Heart right ventricle (tissue), 16 donors: Measurements from ENCODE around the gene OGDH. TPM values are rescaled to one million over a fixed set of nuclear protein-coding genes. Genes with fewer than 3 reads are reported as not detected.

Source experiments
- ATAC-seq, 8 donors: fragments of 200-7000 bp; cut with Tn5 transposase; one replicate each; pipeline ENCODE4 v1.9.1; 2020; ENCODE audit warnings: mild to moderate bottlenecking in 8 of 8, moderate library complexity in 8 of 8, moderate number of reproducible peaks in 1 of 8
- DNase-seq, 2 donors: peaks; one replicate each; pipeline ENCODE4 v3.0.0-alpha.2; 2020
- H3K27ac ChIP-seq, 10 donors: fragments of 200-600 bp; sonication (generic) in 2 of 10; one replicate each; pipeline versions ENCODE4 v1.5.0 to v1.8.0; 2020 to 2022; ENCODE audit warnings: mild to moderate bottlenecking in 3 of 10
- H3K27me3 ChIP-seq, 7 donors: fragments of 200-600 bp; one replicate each; pipeline ENCODE4 v1.8.0; 2021 to 2022; ENCODE audit warnings: mild to moderate bottlenecking in 2 of 7
- H3K36me3 ChIP-seq, 9 donors: fragments of 200-600 bp; sonication (generic) in 1 of 9; one replicate each; pipeline versions ENCODE4 v1.5.0 to v1.8.0; 2020 to 2022; ENCODE audit warnings: mild to moderate bottlenecking in 2 of 9
- H3K4me1 ChIP-seq, 9 donors: fragments of 200-600 bp; sonication (generic) in 1 of 9; one replicate each; pipeline versions ENCODE4 v1.5.0 to v1.8.0; 2020 to 2022; ENCODE audit warnings: mild to moderate bottlenecking in 4 of 9
- H3K4me3 ChIP-seq, 10 donors: fragments of 200-600 bp; sonication (generic) in 2 of 10; one replicate each; pipeline versions ENCODE4 v1.5.0 to v1.8.0; 2020 to 2022; ENCODE audit warnings: mild to moderate bottlenecking in 7 of 10, moderate library complexity in 2 of 10
- H3K9me3 ChIP-seq, 11 donors: fragments of 200-600 bp in 10 of 11; sonication (generic) in 2 of 11; one replicate each; pipeline versions ENCODE4 v1.5.0 to v1.8.0; 2013 to 2022; ENCODE audit warnings: mild to moderate bottlenecking in 2 of 11, control low read depth in 1 of 11, moderate library complexity in 1 of 11
- CTCF ChIP-seq, 9 donors: fragments of 200-600 bp; sonication (generic) in 2 of 9; IDR thresholded peaks; one replicate each; pipeline versions ENCODE4 v1.5.0 to v1.8.0; 2021 to 2022; ENCODE audit warnings: antibody characterized with exemption in 9 of 9, mild to moderate bottlenecking in 5 of 9, moderate library complexity in 1 of 9
- WGBS, 2 donors: extraction: QIAGEN DNeasy Blood & Tissue Kit; methylation state at CpG; one replicate each; pipeline ENCODE4 v1.1.7; 2013; ENCODE audit warnings: inconsistent platforms in 1 of 2; 5-methylcytosine and 5-hydroxymethylcytosine counted together
- intact Hi-C, 10 donors: fragments of 100-400 bp; cut with DNase I; formaldehyde crosslinking; loops; one replicate each; pipeline versions ENCODE4 v1.11.1 to v1.14.2; 2022
- polyA plus RNA-seq, 2 donors: library from polyadenylated mRNA; stranded (reverse); fragments of 200-250 nt; gene quantifications; one replicate each; pipeline ENCODE4 v1.2.3, GENCODE V29; 2013
- total RNA-seq, 10 donors: library from RNA; stranded (reverse); fragmentation: NEBNext Ultra II Directional in 3 of 10; extraction: Animal tissue kit (Norgen Biotek cat#: 25700) in 3 of 10; gene quantifications; one replicate each; pipeline versions ENCODE4 v1.2.1 to v1.2.4, GENCODE V29; 2021 to 2023
- donor health status: Arrhythmogenic right ventricular cardiomyopathy.
- donor health status: ischemic (EF 13 %, LVEDD 7.1; RV severe dilation, severe dysfunction).
- donor health status: healthy with polysubstance abuse.
- donor health status: DM: no; HTN: yes; CAD: no.
- donor health status: DM: no; HTN: no; CAD: no.
- donor health status: ischemic (EF 25% LVEDD 6.9; RV normal size, moderate dysfunction).
- donor health status: ischemic (EF 25% LVEDD 5.7; RV mildly dilated, moderate dysfunction).
- donor health status: healthy.
- donor health status: DM: yes; HTN: yes; CAD: no.
- donor health status: Ischemic cardiomyopathy.
- donor health status: ischemic (EF 35%, LVEDD 5.7; RV mildly dilated, moderate dysfunction).
- donor health status: nonischemic (EF 11% LVEDD 7.7; RV severe dilation, severe dysfunction).
- donor health status: DM: yes; HTN: yes; CAD: no.
- donor health status: PGD.
- donor health status: ischemic (EF 29% LVEDD 5.4; RV normal size, mild dysfunction).
- donor health status: nonischemic (EF 23%, LVEDD 6.1; RV moderate dilation, normal function).

OGDH gene
- total and polyA plus RNA-seq, 12 donors: 202 to 724 (median 672) TPM

GRCh38 chr7:44748948-44749731 lies 142.7 kb downstream of the OGDH start:
- peak in 1 of 8 donors; percentile 6 for ATAC-seq
- peaks cover 0 to 10% (median 0%) of the 10 kb centered on the region in 9 donors for H3K36me3 ChIP-seq
- peak overlapping the region in 9 of 10 donors; percentile 70 to 99 (median 99) for H3K27ac ChIP-seq
- 1 to 2% methylated on average over 53 to 60 of the region's 60 CpGs for WGBS, 2 donors
- peaks cover 9 to 53% (median 33%) of the 10 kb centered on the region in 9 donors for H3K4me1 ChIP-seq
- no peaks in the 10 kb centered on the region for H3K9me3 ChIP-seq
- DNase-seq: no peak
- intact Hi-C loops: loop anchor here in 5 of 10 donors (1.0 to 5.0 kb wide), 7 partner anchors 47 to 162 kb away; partner anchors contain the start of genes PPIA (in 3 of the 5) and H2AZ2 (in 1 of the 5)
- peak overlapping the region; percentile 63 to 93 (median 90) for H3K4me3 ChIP-seq
- no peak for TF ChIP-seq CTCF (IDR thresholded peaks at IDR 0.05)
- no peaks in the 10 kb centered on the region for H3K27me3 ChIP-seq

- WGBS, 2 donors: 91 to 93% methylated on average over 2 of the region's 2 CpGs
- H3K4me1 ChIP-seq: peaks cover 13 to 62% (median 41%) of the 10 kb centered on the region in 9 donors
These were observed 143.6 kb downstream of the OGDH start for GRCh38 chr7:44749992-44750391.

GRCh38 chr7:44750424-44750823 lies 144.0 kb downstream of the OGDH start:
- H3K36me3 ChIP-seq: peaks cover 0 to 10% (median 0%) of the 10 kb centered on the region in 9 donors
- ATAC-seq (no peak), DNase-seq (no peak)
- peaks cover 17 to 66% (median 46%) of the 10 kb centered on the region in 9 donors for H3K4me1 ChIP-seq
- peak overlapping the region in 4 of 10 donors; percentile 88 to 93 (median 90) for H3K4me3 ChIP-seq
- no peaks in the 10 kb centered on the region for H3K9me3 ChIP-seq
- 89% methylated on average over 3 of the region's 3 CpGs for WGBS, 2 donors
- peak overlapping the region in 3 of 10 donors; percentile 17 to 50 (median 31) for H3K27ac ChIP-seq
- intact Hi-C loops: loop anchor here in 4 of 10 donors (5.0 to 10.0 kb wide), 4 partner anchors 42 to 166 kb away; partner anchors contain the start of genes H2AZ2 (in 1 of the 4), PPIA (in 1 of the 4) and TMED4 (in 1 of the 4)
- TF ChIP-seq CTCF (IDR thresholded peaks at IDR 0.05): no peak
- no peaks in the 10 kb centered on the region for H3K27me3 ChIP-seq

More at GRCh38 chr7:44749992-44750391, 143.6 kb downstream of the OGDH start:
- H3K36me3 ChIP-seq: peaks cover 0 to 10% (median 0%) of the 10 kb centered on the region in 9 donors
- no peaks in the 10 kb centered on the region for H3K9me3 ChIP-seq
- H3K27ac ChIP-seq: peak overlapping the region in 6 of 10 donors; percentile 3 to 99 (median 90)
- H3K4me3 ChIP-seq: peak overlapping the region in 8 of 10 donors; percentile 81 to 93 (median 90)
- TF ChIP-seq CTCF (IDR thresholded peaks at IDR 0.05): no peak
- intact Hi-C loops: loop anchor here in 6 of 10 donors (2.0 to 10.0 kb wide), 8 partner anchors 42 to 165 kb away; partner anchors contain the start of genes PPIA (in 3 of the 6), H2AZ2 (in 2 of the 6) and TMED4 (in 1 of the 6)
- DNase-seq (no peak), ATAC-seq (no peak)
- H3K27me3 ChIP-seq: no peaks in the 10 kb centered on the region

- H3K27ac ChIP-seq: peak overlapping the region in 2 of 10 donors; percentile 31 to 50
- ATAC-seq: no peak
- 38 to 40% methylated on average over 6 of the region's 6 CpGs for WGBS, 2 donors
- no peak for TF ChIP-seq CTCF (IDR thresholded peaks at IDR 0.05)
- peak in 1 of 2 donors; percentile 36 for DNase-seq
- H3K4me1 ChIP-seq: peaks cover 23 to 72% (median 52%) of the 10 kb centered on the region in 9 donors
- no peaks in the 10 kb centered on the region for H3K27me3 ChIP-seq
- H3K9me3 ChIP-seq: no peaks in the 10 kb centered on the region
- peaks cover 0 to 10% (median 0%) of the 10 kb centered on the region in 9 donors for H3K36me3 ChIP-seq
- intact Hi-C loops: loop anchor here in 4 of 10 donors (5.0 to 10.0 kb wide), 4 partner anchors 41 to 166 kb away; partner anchors contain the start of genes H2AZ2 (in 1 of the 4), PPIA (in 1 of the 4) and TMED4 (in 1 of the 4)
- peak overlapping the region in 1 of 10 donors; percentile 88 for H3K4me3 ChIP-seq
These were observed 144.6 kb downstream of the OGDH start for GRCh38 chr7:44750921-44751571.
